K562 (cell line): Measurements from ENCODE around the gene PREX1. TPM values are rescaled to one million over a fixed set of nuclear protein-coding genes. Genes with fewer than 3 reads are reported as not detected.

ENCODE experiments used
- ATAC-seq: fragments of 200-7000 bp; cut with Tn5 transposase; 3 replicates; pipeline ENCODE4 v1.9.1; 2020; ENCODE audit warnings: moderate library complexity
- BruUV-seq: library from RNA; stranded (reverse); fragments of 400-500 nt; replicated peaks from 2 replicates; lab custom pipeline; 2021; lab: Mats Ljungman, UMichigan
- CTCF ChIA-PET: fragments of 300-600 bp; formaldehyde crosslinking; extraction: SDS; loops from one replicate; lab custom pipeline; 2021; ENCODE audit warnings: low intra/inter-chr PET ratio; lab: Yijun Ruan, JAX
- POLR2A ChIA-PET: fragments of 300-600, 350-650 bp; sonication (Branson Sonifier 250); formaldehyde crosslinking; extraction: SDS; loops from one replicate; lab custom pipeline; 2021; ENCODE audit warnings: antibody characterized with exemption, inconsistent platforms; lab: Yijun Ruan, JAX
- DNase-seq, 4 experiments: peaks; one replicate each; pipeline versions ENCODE4 v3.0.0 to v3.0.0-alpha.2; 2011 to 2018; ENCODE audit warnings: low spot score in 3 of 4, mixed read lengths in 3 of 4; ENCODE audit errors: extremely low read depth in 1 of 4
- FAIRE-seq: peaks from 2 replicates; lab custom pipeline; 2011; peaks lifted over from hg19 to GRCh38; lab: Jason Lieb, UNC
- H2AFZ ChIP-seq: 2 replicates; pipeline ENCODE4 v1.6.0; 2011; ENCODE audit warnings: low read depth, low read length, control low read depth, inconsistent platforms
- H3K27ac ChIP-seq: fragments of 200-600 bp; 3 replicates; pipeline ENCODE4 v1.8.0; 2011; ENCODE audit warnings: low read depth, mild to moderate bottlenecking, control low read depth, inconsistent platforms, low read length, moderate library complexity, mixed read lengths; ENCODE audit errors: extremely low read depth
- H3K27me3 ChIP-seq, 2 experiments: fragments of 300-600 bp in 1 of 2; 2 replicates in 1 of 2; 3 replicates in 1 of 2; pipeline versions ENCODE4 v1.6.0 to v1.8.0; 2011; ENCODE audit warnings: inconsistent platforms in 2 of 2, low read length in 2 of 2, mild to moderate bottlenecking in 1 of 2, mixed read lengths in 1 of 2, moderate library complexity in 1 of 2; ENCODE audit not compliant: control insufficient read depth in 2 of 2, insufficient read depth in 2 of 2
- H3K36me3 ChIP-seq: fragments of 300-600 bp; 3 replicates; pipeline ENCODE4 v1.8.0; 2011; ENCODE audit warnings: mild to moderate bottlenecking, low read length, inconsistent platforms; ENCODE audit not compliant: control insufficient read depth, insufficient read depth
- H3K4me1 ChIP-seq, 2 experiments: fragments of 200-600 bp in 1 of 2; replicated peaks in 1 of 2; 2 replicates in 1 of 2; 3 replicates in 1 of 2; pipeline versions ENCODE4 v1.5.1 to v1.8.0; 2011; ENCODE audit warnings: inconsistent platforms in 2 of 2, low read length in 2 of 2, mild to moderate bottlenecking in 1 of 2, mixed read lengths in 1 of 2, moderate library complexity in 1 of 2; ENCODE audit not compliant: control insufficient read depth in 2 of 2, insufficient read depth in 2 of 2
- H3K4me2 ChIP-seq: 2 replicates; pipeline ENCODE4 v1.6.1; 2011; ENCODE audit warnings: low read length, control low read depth, inconsistent platforms, mixed read lengths; ENCODE audit not compliant: insufficient read depth
- H3K4me3 ChIP-seq: fragments of 200-600 bp; sonication (generic), shearing (Covaris generic); 2 replicates; pipeline ENCODE4 v1.5.1; 2016; ENCODE audit warnings: control low read depth, inconsistent platforms
- H3K79me2 ChIP-seq: fragments of 200-600 bp; 3 replicates; pipeline ENCODE4 v1.8.0; 2011; ENCODE audit warnings: low read length, inconsistent platforms; ENCODE audit not compliant: control insufficient read depth, insufficient read depth
- H3K9ac ChIP-seq, 2 experiments: 2 replicates each; pipeline versions ENCODE4 v1.6.0 to v1.6.1; 2011; ENCODE audit warnings: low read depth in 2 of 2, low read length in 2 of 2, control low read depth in 1 of 2, inconsistent platforms in 1 of 2, mild to moderate bottlenecking in 1 of 2, mixed read lengths in 1 of 2; ENCODE audit not compliant: insufficient read depth in 1 of 2
- H3K9me1 ChIP-seq: one replicate; pipeline ENCODE4 v1.6.0; 2011; ENCODE audit warnings: inconsistent platforms, mild to moderate bottlenecking, low read length, moderate library complexity; ENCODE audit not compliant: control insufficient read depth, insufficient read depth
- H3K9me3 ChIP-seq: replicated peaks from 2 replicates; pipeline ENCODE4 v1.5.1; 2011; ENCODE audit warnings: low read depth, low read length, inconsistent platforms; ENCODE audit not compliant: control insufficient read depth, insufficient read depth
- H4K20me1 ChIP-seq: replicated peaks from 2 replicates; pipeline ENCODE4 v1.6.1; 2011; ENCODE audit warnings: low read length, inconsistent platforms, mixed read lengths; ENCODE audit not compliant: control insufficient read depth, insufficient read depth
- ARID2 ChIP-seq: fragments of 450-650 bp; IDR thresholded peaks from 2 replicates; pipeline ENCODE4 v1.6.1; 2017; ENCODE audit warnings: antibody characterized with exemption, mild to moderate bottlenecking
- MCM7 ChIP-seq, 2 experiments: fragments of 450-650 bp; IDR thresholded peaks; 2 replicates each; pipeline ENCODE4 v1.6.1; 2016 to 2018
- SMAD3 ChIP-seq: fragments of 450-650 bp; formaldehyde crosslinking; conservative IDR thresholded peaks from 2 replicates; pipeline ENCODE4 v1.4.0; 2020; ENCODE audit warnings: mild to moderate bottlenecking
- ZBED1 ChIP-seq: IDR thresholded peaks from 2 replicates; pipeline ENCODE4 v1.6.1; 2014
- ZNF507 ChIP-seq: conservative IDR thresholded peaks from 2 replicates; pipeline ENCODE4 v1.6.1; 2017; ENCODE audit warnings: missing genetic modification characterization, missing compliant biosample characterization
- WGBS: fragments of 100-300 bp; shearing (Covaris generic); methylation state at CpG from one replicate; pipeline ENCODE4 v1.1.6; 2016; ENCODE audit warnings: low coverage, mixed read lengths; ENCODE audit not compliant: insufficient coverage; ENCODE audit errors: missing lambda C conversion rate; 5-methylcytosine and 5-hydroxymethylcytosine counted together
- in situ Hi-C: fragments of 300-500 bp; cut with MboI; formaldehyde crosslinking; loops from 4 replicates; pipeline ENCODE4 v1.15.0; 2018; ENCODE audit warnings: inconsistent platforms, mixed read lengths
- intact Hi-C: fragments of 100-400 bp; cut with micrococcal nuclease; formaldehyde crosslinking; loops from 2 replicates; pipeline ENCODE4 v1.14.2; 2022
- polyA plus RNA-seq, 8 experiments: library from polyadenylated mRNA; depleted of rRNA in 4 of 8; stranded (reverse) in 5 of 8; unstranded in 3 of 8; fragments of >200 nt; fragmentation: Nextera tagmentation in 2 of 8; fragmentation: Illumina TruSeq in 1 of 8; extraction: Ambion mirVana in 2 of 8; extraction: Trizol in 1 of 8; gene quantifications; 2 replicates each; pipeline versions ENCODE4 v1.2.1 to v1.2.3, GENCODE V29; 2011 to 2014; ENCODE audit warnings: inconsistent platforms in 1 of 8, missing spikeins in 1 of 8
- total RNA-seq, 7 experiments: library from RNA; depleted of rRNA in 6 of 7; stranded (reverse); fragments of >200 nt in 6 of 7; fragmentation: Illumina TruSeq in 2 of 7; extraction: Trizol in 2 of 7; gene quantifications; 2 replicates each; pipeline versions ENCODE4 v1.2.1 to v1.2.3, GENCODE V29; 2011 to 2021; ENCODE audit warnings: low replicate concordance in 1 of 7
- TF ChIP-seq, protein P1 (sequence below): fragments of 250-450 bp; sonication (Bioruptor Pico); IDR thresholded peaks from 2 replicates; pipeline ENCODE4 v1.4.0; 2020
- TF ChIP-seq, protein P2 (sequence below): fragments of 450-650 bp; IDR thresholded peaks from 2 replicates; pipeline ENCODE4 v1.6.1; 2016; ENCODE audit warnings: low read depth, mild to moderate bottlenecking, moderate library complexity
- TF ChIP-seq, protein P3 (sequence below): fragments of 200-400 bp; formaldehyde crosslinking; IDR thresholded peaks from 2 replicates; pipeline ENCODE4 v1.6.1; 2017; ENCODE audit warnings: mild to moderate bottlenecking, low read depth, low read length, moderate library complexity

PREX1 gene
- total and polyA plus RNA-seq, 9 of the 15 experiments (the other 6 are each of a cell fraction or from before 2014, with no cell fraction given) = 0.37 to 10.4 (median 4.8) TPM

DNA sequence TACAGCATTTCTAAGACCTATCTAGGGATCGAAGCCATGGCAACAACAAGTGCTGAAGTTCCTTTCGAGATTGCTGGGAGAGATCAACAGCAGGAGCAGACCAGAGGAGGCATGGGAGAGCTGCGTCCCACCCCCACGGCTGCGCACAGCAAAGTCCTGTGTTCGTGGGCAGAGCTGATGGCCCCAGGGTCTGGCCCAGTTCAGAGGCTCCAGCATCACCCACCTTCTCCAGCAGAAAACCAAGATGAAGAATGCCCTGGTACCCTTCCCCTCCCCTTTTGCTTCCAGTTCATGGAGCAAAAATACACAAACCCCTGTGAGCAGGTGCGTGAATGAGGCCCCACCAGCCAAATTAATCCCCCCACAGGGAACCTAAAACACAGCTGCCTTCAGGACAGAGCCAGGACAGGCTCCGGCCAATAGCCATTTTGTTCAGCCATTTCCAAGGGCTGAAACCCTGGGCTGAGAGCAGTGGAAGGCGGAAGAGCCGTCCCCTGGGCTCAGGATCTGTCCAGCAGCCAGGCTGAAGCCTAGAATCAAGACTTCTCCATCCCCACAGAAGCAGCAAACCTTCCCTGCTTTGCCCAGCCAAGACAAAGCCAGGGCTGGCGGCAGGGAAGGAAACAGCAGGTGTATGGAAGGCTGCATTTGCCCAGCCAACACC is 102.8 kb downstream of the PREX1 start:
- H3K9me3 ChIP-seq = no peaks in the 10 kb centered on the region
- in situ Hi-C loops (no loop called here), intact Hi-C loops (no loop called here)
- FAIRE-seq = no peak
- no peaks in the 10 kb centered on the region for H3K27me3 ChIP-seq
- no peaks in the 10 kb centered on the region for H3K9me1 ChIP-seq
- no peak for ATAC-seq
- H3K36me3 ChIP-seq = no peaks in the 10 kb centered on the region; the same call in 2 of the 3 replicates
- H3K79me2 ChIP-seq = no peaks in the 10 kb centered on the region
- H4K20me1 ChIP-seq = peaks cover 4% of the 10 kb centered on the region; the same call in 1 of the 2 replicates
- H3K4me1 ChIP-seq = peaks cover 9 to 13% of the 10 kb centered on the region in 2 experiments; a peak in 4 of 5 replicates
- BruUV-seq = no TSS peak
- POLR2A ChIA-PET = interaction anchor here (1.0 kb wide), 1 partner anchor 42 kb away, joined by 3 read pairs; no protein-coding TSS in a partner anchor
- no peak overlapping the region for H3K4me3 ChIP-seq
- DNase-seq = no peak
- H3K4me2 ChIP-seq = no peak overlapping the region
- no peak overlapping the region for H2AFZ ChIP-seq
- TF ChIP-seq, protein P1, sequence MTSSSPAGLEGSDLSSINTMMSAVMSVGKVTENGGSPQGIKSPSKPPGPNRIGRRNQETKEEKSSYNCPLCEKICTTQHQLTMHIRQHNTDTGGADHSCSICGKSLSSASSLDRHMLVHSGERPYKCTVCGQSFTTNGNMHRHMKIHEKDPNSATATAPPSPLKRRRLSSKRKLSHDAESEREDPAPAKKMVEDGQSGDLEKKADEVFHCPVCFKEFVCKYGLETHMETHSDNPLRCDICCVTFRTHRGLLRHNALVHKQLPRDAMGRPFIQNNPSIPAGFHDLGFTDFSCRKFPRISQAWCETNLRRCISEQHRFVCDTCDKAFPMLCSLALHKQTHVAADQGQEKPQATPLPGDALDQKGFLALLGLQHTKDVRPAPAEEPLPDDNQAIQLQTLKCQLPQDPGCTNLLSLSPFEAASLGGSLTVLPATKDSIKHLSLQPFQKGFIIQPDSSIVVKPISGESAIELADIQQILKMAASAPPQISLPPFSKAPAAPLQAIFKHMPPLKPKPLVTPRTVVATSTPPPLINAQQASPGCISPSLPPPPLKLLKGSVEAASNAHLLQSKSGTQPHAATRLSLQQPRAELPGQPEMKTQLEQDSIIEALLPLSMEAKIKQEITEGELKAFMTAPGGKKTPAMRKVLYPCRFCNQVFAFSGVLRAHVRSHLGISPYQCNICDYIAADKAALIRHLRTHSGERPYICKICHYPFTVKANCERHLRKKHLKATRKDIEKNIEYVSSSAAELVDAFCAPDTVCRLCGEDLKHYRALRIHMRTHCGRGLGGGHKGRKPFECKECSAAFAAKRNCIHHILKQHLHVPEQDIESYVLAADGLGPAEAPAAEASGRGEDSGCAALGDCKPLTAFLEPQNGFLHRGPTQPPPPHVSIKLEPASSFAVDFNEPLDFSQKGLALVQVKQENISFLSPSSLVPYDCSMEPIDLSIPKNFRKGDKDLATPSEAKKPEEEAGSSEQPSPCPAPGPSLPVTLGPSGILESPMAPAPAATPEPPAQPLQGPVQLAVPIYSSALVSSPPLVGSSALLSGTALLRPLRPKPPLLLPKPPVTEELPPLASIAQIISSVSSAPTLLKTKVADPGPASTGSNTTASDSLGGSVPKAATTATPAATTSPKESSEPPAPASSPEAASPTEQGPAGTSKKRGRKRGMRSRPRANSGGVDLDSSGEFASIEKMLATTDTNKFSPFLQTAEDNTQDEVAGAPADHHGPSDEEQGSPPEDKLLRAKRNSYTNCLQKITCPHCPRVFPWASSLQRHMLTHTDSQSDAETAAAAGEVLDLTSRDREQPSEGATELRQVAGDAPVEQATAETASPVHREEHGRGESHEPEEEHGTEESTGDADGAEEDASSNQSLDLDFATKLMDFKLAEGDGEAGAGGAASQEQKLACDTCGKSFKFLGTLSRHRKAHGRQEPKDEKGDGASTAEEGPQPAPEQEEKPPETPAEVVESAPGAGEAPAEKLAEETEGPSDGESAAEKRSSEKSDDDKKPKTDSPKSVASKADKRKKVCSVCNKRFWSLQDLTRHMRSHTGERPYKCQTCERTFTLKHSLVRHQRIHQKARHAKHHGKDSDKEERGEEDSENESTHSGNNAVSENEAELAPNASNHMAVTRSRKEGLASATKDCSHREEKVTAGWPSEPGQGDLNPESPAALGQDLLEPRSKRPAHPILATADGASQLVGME = no peak
- TF ChIP-seq ARID2 (no peak), ZNF507 (tag) (no peak), SMAD3 (CRISPR knock-in tag) (no peak), ZBED1 (no peak), MCM7 (IDR thresholded peaks at IDR 0.05) (no peak)
- TF ChIP-seq, protein P2, sequence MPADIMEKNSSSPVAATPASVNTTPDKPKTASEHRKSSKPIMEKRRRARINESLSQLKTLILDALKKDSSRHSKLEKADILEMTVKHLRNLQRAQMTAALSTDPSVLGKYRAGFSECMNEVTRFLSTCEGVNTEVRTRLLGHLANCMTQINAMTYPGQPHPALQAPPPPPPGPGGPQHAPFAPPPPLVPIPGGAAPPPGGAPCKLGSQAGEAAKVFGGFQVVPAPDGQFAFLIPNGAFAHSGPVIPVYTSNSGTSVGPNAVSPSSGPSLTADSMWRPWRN = no peak
- TF ChIP-seq, protein P3, sequence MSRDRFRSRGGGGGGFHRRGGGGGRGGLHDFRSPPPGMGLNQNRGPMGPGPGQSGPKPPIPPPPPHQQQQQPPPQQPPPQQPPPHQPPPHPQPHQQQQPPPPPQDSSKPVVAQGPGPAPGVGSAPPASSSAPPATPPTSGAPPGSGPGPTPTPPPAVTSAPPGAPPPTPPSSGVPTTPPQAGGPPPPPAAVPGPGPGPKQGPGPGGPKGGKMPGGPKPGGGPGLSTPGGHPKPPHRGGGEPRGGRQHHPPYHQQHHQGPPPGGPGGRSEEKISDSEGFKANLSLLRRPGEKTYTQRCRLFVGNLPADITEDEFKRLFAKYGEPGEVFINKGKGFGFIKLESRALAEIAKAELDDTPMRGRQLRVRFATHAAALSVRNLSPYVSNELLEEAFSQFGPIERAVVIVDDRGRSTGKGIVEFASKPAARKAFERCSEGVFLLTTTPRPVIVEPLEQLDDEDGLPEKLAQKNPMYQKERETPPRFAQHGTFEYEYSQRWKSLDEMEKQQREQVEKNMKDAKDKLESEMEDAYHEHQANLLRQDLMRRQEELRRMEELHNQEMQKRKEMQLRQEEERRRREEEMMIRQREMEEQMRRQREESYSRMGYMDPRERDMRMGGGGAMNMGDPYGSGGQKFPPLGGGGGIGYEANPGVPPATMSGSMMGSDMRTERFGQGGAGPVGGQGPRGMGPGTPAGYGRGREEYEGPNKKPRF = no peak
- WGBS = 60% methylated on average over 11 of the region's 11 CpGs
- CTCF ChIA-PET = no interaction called here
- no peak overlapping the region; a peak in 1 of 4 replicates for H3K9ac ChIP-seq
- H3K27ac ChIP-seq = no peak overlapping the region
